GM18858 (cell line): ENCODE results near the gene AADACL2.
"Not testable (repeated sequence)": the region's sequence is repeated elsewhere in the genome, so short reads cannot be mapped to it uniquely, and the experiment has no call there.

ENCODE experiments used
- ATAC-seq: cut with Tn5 transposase; IDR thresholded peaks from one replicate; pipeline ENCODE4 v1.9.1; 2021; ENCODE audit not compliant: unreplicated experiment

AADACL2 gene

DNA sequence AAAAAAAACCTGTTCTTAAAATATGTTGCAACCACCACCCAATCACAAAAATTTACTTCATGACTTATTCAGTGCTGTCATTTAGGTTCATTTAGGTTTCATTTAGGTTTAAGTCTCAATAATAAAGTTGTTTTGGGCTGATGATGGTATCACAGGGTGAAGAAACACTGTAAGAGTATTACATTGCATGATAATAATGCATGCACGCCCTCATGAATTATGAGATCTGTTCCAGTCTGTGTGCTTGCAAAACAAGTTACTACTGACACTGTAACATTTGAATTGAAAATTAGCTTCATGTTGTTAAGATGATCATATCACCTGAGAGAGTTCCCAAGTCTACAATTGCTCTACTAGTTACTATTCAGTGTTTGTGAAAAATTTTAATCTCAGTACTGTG lies at the start of gene AADACL2:
AADACL2 (plus strand) TSS at position 315 of the 400 bp plus-strand sequence. CDS start 109 bp downstream, outside the sequence.
- ATAC-seq, result no peak

- no peak for ATAC-seq
Observed at GRCh38 chr3:151684094-151684493, 49.6 kb upstream of the AADACL2 start.

DNA sequence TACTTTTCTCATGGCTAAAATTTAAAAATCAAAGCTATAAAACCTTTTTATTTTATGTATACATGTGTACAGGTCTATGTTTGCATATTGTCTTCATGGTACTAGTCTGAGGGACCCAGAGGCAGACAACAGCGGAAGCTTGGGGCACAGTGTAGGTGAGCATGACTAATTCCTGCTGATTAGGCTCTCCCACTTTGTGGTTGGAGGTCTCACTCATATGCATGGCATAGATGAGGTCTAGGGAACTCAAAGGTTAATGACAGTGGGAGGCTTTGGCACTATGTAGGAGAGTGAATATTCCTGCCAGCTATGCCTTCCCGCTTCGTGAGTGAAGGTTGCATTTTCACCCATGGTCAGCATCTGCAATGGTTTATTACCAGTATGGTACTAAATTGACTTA lies 47.5 kb upstream of the AADACL2 start:
- ATAC-seq, result no peak

- no peak for ATAC-seq
Observed at GRCh38 chr3:151687076-151687475, 46.7 kb upstream of the AADACL2 start.

GRCh38 chr3:151688571-151688970 lies 45.2 kb upstream of the AADACL2 start:
- no peak for ATAC-seq

DNA sequence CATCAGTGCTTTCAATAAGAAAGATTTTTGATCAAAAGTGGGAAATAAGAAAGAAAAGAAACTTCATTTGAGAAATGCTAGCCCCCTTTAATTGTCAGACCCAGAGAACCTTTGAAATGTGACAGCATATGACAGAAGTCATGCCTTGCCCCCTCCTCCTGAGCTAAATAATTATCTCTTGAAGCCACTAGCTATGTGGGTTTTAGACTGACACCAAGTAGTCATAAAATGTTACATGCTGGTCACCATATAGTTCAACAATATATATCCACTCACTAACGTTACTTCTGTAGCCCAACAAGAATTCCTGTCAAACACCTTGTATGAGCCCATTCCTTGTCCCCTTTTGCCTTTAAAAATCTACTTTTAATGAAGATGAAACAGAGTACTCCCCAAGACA lies 43.1 kb upstream of the AADACL2 start:
- no peak for ATAC-seq

- no peak for ATAC-seq
Observed at GRCh38 chr3:151697496-151697895, 36.2 kb upstream of the AADACL2 start.

DNA sequence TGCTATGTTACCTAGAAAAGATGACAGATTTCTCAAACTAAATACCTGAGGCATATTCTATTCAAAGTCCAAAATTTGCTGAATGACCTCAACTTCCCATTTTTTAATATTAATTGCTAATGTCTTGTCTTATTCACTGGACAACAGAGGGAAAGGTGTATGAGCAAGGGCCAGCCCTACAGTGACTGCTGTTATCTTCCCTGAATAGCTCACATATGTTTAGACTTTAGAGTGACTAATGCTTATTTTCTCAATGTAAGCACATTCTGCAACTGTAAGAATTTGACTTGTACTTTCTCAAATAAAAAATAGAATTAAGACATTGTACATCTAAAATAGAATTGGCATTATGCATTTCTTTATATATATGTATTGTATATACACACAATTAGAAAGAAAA lies 26.5 kb upstream of the AADACL2 start:
- no peak for ATAC-seq

- no peak for ATAC-seq
Observed at GRCh38 chr3:151708868-151709267, 24.9 kb upstream of the AADACL2 start.

DNA sequence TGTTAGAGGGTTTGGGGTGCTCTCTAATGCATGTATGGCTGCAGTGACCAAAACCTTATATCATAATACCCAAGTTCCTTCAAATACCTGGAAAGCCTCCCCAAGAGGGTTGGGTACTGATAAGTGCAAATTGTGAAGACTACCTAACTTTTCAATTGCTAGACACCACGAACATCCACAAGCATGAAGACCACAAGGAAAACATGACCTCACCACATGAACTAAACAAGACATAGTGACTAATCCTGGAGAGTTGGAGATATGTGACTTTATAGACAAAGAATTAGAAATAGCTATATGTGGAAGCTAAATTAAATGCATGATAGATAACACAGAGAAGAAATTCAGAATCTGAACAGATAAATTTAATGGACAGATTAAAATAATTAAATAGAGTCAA lies 23.9 kb upstream of the AADACL2 start:
- no peak for ATAC-seq

DNA sequence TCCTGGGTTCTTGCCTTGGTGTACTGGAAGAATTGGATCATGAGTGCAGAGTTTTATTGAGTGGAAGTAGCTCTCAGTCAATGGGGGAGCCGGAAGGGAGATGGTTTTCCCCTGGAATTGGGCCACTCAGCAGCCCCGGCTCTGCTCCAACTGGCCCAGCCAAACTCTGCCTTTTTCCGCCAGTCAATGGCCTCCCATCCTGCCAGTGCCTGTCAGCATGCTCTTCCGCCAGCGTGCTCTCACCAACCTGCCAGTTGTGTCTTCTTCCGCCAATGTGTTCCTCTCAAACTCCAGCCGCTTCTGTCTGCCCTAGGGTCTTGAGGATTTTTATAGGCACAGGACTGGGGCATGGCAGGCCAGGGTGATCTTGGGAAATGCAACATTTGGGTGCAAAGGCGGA lies 12.4 kb upstream of the AADACL2 start:
- no peak for ATAC-seq

DNA sequence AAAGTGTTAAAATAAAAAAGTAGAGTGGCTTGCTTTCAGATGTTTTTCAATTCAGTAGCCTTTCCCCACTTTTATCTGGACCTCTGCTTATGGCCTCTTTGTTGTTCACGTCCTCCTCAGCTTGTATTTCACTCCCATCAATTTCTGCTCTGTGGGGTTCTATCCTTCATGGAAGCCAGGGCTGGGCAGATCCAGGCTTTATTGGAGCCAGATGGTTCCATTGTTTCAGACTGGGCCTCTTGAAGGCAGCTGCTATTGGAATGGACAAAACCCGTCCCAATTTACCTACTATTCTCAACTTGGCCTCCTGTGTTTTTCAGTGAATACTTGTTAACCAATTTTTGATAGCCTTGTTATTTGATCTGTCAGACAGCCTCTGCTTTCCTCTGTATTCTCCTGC lies 10.9 kb upstream of the AADACL2 start:
- no peak for ATAC-seq

GRCh38 chr3:151724576-151725562 lies 8.9 kb upstream of the AADACL2 start:
- ATAC-seq, result no peak

GRCh38 chr3:151726016-151726415 lies 7.7 kb upstream of the AADACL2 start:
- no peak for ATAC-seq

GRCh38 chr3:151732861-151733260 lies 866 bp upstream of the AADACL2 start:
- no peak for ATAC-seq

DNA sequence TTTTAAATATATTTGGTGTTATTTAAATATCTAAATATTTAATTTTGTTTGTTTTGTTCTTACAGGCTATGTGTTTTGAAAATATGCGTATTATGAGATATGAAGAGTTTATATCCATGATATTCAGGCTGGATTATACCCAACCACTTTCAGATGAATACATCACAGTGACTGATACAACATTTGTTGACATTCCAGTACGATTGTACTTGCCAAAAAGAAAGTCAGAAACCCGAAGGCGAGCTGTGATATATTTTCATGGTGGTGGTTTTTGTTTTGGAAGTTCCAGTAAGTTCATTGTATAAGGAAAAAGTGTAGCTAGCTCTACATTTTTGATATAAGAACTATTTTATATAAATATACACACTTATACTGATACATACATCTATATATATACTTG lies 6.9 kb downstream of the AADACL2 start:
- ATAC-seq, result no peak

DNA sequence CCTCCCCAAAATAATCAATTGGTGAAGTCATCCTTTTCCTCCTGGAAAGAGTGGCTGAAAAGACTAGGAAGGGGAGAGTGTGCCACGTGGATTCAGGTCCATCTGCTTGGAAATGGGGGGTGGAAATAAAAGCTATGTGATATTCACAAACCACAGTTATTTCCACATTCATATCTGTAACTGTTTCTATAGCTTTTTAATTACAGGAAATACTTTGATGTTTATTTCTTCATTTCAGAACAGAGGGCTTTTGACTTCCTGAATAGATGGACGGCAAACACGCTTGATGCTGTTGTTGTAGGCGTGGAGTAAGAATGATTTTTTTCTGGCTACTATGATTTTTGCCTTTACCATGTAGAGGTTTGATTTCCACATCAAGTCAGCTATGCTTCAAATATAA lies 10.1 kb downstream of the AADACL2 start:
- ATAC-seq, result no peak

DNA sequence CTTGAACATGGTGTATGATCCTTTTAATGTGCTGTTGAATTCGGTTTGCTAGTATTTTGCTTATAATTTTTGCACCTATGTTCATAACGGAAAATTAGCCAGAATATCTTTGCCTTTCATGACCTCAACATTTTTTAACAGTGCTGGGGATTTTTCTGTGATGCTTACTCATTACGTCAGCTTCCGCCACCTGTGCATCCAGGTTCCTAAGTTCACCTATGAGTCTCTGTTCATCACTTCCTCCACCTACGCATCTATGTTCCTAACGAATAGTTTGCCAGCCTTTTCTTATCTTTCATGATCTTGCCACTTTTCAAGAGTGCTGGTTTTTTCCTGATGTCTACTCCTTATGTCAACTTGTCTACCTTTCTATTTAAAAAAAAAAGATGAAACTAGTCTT lies 16.5 kb downstream of the AADACL2 start:
- ATAC-seq, result no peak

GRCh38 chr3:151750678-151751077 lies 17.0 kb downstream of the AADACL2 start:
- no peak for ATAC-seq

GRCh38 chr3:151751161-151751560 lies 17.4 kb downstream of the AADACL2 start:
- no peak for ATAC-seq

DNA sequence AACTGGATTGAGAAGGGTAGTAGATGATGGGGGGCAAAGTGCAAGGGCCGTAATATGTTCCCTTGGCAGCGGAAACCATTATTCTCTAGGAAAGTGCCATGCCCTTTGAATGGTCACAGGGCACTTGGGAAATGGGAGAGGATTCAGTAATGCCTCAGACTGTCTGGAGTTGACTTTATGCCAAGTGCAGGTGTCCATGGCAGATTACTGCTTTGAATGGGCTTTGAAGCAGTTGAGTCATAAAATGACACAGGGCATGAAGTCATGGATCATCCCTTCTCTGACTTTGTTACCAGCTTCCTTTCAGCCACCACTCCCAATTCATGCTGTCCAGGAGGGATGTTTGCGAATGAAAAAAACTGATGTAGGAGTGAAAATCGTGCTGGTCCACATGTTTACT lies 20.1 kb downstream of the AADACL2 start:
- no peak for ATAC-seq

GRCh38 chr3:151761581-151761980 lies 27.9 kb downstream of the AADACL2 start:
- no peak for ATAC-seq

DNA sequence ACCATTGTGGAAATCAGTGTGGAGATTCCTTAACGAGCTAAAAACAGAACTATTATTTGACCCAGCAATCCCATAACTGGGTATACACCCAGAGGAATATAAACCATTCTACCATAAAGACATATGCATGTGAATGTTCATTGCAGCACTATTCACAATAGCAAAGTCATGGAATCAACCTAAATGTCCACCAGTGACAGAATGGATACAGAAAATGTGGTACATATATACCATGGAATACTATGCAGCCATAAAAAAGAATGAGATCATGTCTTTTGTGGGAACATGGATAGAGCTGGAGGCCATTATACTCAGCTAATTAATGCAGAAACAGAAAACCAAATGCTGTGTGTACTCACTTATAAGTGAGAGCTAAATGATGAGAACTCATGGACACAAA lies 31.0 kb downstream of the AADACL2 start:
- not testable (repeated sequence) for ATAC-seq
